ENCODE results near the gene ASIC4. TPM values are rescaled to one million over a fixed set of nuclear protein-coding genes. Genes with fewer than 3 reads are reported as not detected.

Gene ASIC4
- total RNA-seq, 1 donor from 2014 or later, result not detected

- DNase-seq (ENCODE audit: low read depth in 2 of 2), result no peak
Observed at GRCh38 chr2:219514836-219515235, 554 bp downstream of the ASIC4 start.

DNA sequence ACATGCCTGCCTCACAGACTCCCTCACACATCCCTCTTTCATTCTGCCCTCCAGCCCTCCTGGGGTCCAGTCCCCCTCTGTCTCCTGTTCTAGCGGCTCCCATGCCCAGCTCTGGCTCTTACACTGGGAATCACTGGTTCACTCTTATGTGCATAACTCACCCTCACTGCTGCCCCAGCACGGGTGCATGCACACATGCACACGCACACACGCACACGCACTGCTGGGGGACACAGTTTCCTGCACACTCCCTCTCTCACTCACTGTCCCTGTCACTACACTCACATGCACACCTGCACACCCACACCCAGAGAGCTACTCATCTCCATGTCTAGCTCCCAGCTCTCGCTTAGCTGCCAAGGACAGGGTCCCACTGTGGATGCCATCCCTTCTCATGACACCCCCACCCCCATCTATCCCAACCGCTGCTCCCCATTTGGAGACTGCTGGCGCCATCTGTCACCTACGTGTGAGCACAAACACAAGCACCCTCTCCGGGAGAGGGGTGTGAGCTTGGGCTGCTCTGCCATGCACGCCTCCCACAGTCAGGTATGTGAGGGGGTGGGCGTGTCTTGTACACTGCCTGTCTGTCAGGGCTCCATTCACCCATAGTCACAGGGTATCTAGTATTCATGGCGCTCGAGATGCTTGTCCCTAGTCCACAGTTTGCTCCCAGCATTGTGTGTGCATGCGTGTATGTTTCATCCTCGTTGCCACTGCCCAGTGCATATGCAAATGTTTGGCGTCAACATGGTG, 1.8 kb downstream of the ASIC4 start:
- no peak for DNase-seq (ENCODE audit: low read depth in 2 of 2)

DNA sequence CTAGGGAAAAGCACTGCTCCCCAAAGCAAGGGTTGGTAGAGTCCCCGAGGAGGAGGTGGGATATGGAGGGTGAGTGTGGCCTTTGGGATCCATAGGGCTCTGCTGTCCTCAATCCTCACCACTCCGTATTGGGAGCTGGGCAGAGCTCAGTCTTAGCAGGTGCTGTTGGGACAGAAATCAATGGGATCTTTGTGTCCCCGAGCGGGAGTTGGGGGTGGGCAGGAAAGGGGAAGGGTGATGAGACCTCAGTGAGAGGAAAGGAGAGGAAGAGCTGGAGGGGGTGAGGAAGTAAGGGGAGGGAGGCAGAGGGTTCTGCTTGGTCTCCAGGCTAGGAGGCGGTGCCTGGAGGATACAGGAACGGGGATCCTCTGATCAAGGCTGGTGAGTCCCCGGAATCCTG, 2.6 kb downstream of the ASIC4 start:
- no peak for DNase-seq (ENCODE audit: low read depth in 2 of 2)

- DNase-seq (ENCODE audit: low read depth in 2 of 2), result no peak
Observed at GRCh38 chr2:219517954-219518778, 3.9 kb downstream of the ASIC4 start.

DNA sequence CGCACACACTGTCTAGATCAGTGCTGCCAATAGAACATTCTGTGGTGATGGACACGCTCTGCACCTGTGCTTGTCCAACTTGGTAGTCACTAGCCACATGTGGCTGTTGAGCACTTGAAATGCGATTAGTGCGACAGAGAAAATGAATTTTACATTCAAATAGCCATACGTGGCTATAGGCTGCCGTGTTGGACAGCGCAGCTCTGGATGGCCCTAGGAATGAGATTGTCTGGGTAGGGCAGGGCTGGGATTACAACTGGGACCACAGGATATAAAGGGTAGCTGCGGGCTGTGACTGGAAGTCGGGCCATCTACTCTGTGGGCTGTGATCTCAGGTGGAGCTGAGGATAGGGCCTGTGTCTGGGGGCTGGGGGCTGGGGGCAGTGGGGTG, 5.2 kb downstream of the ASIC4 start:
- no peak for DNase-seq (ENCODE audit: low read depth in 2 of 2)

DNA sequence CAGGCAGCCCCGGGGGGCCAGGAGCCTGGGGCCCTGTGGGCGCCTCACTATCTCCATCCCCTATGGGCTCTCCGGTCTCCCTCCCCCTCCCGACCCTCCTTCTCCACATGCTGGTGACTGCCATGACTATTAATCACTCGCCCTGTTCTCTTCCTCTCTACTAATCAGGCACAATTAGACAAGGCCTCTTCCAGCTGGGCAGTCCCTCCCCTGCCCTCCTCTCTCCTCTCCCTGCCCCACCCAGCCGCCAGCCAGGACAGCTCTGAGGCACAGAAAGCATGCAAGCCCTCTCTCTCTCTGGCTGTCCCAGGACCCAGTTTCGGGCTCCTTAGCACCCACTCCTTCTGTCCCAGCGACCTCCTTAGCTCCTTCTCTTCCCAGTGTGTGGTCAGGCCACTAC, 5.8 kb downstream of the ASIC4 start:
- DNase-seq (ENCODE audit: low read depth in 2 of 2), result no peak

DNA sequence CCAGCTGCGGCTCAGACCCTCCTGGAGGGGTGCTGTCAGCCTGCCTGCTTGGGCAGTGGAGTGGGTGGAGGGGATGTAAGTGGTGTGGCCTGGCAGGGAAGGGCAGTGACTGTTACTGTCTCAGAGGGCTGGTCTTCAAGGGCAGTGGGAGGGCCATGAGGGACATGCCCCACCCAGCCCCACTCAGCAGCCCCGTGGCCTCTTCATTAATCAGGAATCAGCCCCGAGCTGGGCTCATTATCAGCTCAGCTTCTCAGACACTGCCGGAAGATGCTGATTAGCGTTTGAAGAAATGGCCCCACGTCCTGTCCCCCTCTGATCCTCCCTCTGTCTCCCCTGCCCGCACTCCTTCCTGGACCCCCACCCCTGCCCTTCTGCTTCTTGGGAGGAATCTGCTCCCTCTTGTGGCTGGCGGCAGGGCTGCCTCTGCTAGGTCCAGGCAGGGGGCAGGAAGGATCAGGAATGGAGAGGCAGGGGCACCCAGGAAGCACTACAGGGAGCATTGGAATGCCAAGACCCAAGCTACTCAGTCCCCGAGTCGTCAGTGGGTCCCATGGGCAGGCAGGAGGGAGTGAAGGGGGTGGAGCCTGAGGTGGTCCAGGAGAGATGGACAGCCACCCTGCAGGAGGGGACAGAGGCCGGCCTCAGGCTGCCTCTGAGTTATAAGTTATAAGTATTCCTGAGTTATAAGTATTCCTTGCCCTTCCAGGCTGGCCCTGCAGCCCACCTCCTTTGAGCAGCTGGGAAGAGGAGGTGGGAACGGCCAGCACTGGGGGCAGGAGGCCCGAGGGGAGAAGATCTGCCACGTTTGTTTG, 7.0 kb downstream of the ASIC4 start:
- DNase-seq (ENCODE audit: low read depth in 2 of 2), result no peak

DNA sequence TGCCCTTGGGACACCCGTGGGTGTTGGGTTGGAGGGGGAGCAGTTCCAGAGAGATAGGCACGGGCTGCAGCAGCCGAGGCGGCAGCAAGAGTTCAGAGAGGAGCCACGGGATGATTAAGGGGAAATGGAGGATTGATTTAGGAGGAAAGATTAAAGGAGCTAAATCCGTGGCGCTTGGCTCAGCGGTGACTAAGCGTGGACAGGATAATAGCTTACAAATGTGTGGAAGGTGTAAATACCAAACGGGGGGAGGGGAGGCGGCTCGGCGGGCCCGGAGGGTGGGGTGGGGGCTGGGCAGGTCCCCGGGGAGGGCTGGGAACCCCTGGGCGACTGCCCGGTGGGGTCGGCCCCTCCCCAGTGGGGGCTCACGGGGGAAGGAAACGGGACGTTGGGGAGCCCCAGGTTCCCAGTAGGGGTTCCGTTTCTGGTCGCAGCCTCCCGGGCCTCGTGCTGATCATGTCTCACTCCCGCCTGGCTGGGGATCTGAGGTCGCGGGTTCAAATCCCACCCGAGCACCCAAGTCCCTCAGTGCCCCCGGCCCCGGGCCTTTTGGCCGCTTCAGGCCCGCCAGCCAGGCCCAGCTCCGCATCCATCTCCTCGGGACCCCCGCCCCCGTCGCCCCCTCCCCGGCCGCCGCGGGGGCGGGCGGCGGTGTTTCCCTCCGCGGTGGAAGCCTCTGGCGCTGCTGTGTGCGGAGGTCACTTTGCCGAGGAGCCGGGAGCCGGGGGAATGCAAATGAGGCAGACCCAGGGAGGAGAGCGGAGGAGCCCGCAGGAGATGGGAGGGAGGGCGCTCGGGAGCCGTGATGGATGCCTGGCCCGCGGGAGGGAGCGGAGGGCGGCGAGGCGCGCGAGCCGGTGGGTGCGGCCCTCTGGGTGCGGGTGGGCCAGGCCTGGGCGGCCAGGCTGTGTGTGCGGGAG, 8.1 kb downstream of the ASIC4 start:
- DNase-seq (ENCODE audit: low read depth in 2 of 2), result peak in 1 of 2 donors; percentile 17

DNA sequence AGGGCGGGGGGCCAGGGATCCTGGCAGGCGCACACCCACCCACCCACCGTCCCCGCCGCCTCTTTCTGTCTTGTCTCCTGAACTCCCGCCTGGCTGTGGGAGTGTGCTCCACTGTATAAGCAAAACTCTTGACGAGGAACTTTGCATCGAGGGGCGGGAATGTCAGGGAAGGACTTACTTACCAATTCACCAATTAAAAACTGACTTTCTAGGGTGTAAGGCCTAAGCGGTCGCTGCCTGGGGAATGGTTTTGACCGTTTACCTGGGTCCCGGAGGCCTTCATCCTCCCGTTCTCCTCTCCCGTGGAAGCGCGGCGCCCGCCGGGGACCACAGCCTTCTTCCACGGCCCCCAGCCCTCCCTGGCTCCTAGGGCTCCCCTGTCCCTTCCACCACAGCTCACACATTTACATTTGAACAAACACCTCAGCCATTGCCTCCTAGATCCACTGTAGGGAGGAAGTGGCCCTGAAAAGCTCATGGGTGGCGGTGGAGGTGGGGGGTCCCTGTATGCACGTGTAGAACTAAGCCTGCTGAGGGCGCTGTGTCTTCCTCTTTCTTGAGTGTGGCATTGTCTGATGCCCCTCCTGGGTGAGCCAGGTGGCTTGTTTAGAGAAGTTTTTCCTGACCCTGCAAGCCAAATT, 8.9 kb downstream of the ASIC4 start:
- DNase-seq (ENCODE audit: low read depth in 2 of 2), result no peak

DNA sequence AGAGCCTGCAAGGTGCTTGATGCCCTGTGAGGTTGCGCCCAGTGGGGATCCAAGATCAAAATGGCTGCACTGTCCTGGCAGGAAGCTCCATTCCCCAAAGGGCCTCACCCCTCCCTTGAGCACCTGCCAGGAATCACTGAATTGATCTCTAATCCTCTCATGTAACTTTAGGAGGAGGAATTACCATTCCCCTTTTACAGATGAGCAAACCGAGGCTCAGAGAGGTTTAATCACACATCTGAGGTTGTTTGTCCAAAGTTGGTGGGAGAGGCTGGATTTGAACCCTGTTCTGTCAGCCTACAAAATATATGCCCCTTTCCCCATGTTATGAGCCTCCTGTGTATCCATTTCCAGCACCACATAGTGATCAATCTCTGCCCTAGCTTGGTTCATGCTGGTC, 10.5 kb downstream of the ASIC4 start:
- no peak for DNase-seq (ENCODE audit: low read depth in 2 of 2)

DNA sequence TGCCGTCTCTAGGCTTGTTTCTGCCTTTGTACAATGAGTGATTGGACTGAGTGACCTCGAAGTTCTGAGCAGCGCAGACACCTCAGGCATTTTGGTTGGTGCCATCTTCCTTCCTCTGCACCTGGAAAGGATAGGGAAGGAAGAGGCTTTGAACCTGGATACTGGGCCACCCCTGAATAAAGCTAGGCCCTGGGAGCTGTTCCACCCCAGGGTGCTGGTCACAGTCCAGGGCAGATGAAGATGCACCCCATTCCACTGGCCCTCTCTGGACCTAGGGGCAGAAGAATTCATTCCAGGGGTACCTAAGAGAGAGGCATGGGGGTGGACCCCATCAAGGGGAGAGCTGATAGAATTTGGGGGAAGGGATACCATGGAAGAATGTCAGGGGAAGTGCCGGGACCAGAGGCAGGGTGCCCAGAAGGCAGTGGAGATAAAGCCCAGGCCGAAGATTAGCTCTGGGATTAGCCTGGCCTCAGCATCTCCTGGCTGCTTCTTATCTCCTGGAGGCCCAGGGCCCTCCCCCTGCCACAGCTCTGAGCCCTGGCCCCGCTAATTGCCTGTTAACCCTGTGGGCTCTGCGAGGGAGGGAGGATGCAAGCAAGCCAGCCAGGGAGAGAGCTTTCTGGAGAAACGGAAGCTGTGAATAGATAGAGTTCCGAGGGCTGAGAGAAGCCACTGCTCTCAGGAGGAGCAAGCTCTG, 11.4 kb downstream of the ASIC4 start:
- no peak for DNase-seq (ENCODE audit: low read depth in 2 of 2)

- DNase-seq (ENCODE audit: low read depth in 2 of 2), result no peak
Observed at GRCh38 chr2:219526320-219527075, 12.2 kb downstream of the ASIC4 start.

DNA sequence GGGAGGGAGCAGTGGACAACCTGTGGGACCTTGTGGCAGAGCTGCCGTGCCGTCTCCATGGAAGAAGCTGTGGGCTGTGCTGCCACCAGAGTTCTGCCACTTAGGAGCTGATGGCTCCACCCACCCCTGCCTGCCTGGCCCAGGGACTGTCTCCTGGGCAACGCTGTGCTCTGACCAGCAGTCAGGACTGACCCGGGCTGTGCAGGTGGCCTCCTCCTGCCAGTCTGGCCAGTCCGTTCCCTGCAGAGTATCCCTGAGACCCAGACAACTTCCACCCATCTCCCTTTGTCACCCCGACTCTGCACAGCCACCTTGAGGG, 12.8 kb downstream of the ASIC4 start:
- no peak for DNase-seq (ENCODE audit: low read depth in 2 of 2)

DNA sequence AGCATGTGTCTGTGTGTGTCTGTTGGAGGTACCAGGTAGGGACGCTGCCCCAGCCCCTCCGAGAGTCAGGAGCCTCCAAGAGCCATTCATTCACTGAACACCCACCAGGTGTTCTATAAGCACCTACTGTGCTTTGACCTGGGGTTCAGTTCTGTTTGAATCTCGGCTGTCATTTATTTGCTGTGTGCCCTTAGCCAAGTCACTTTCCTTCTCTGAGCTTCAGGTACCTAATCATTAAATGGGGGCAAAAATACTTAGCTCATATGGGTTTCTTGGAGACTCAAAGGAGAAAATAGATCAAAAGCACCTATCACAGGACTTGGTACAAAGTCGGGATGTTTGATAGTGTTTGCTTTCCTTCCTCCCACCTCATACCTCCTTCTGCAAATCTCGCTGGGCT, 13.2 kb downstream of the ASIC4 start:
- no peak for DNase-seq (ENCODE audit: low read depth in 2 of 2)

GRCh38 chr2:219530048-219530963, 16.0 kb downstream of the ASIC4 start:
- peak; percentile 69 to 82 for DNase-seq (ENCODE audit: low read depth in 2 of 2)

DNA sequence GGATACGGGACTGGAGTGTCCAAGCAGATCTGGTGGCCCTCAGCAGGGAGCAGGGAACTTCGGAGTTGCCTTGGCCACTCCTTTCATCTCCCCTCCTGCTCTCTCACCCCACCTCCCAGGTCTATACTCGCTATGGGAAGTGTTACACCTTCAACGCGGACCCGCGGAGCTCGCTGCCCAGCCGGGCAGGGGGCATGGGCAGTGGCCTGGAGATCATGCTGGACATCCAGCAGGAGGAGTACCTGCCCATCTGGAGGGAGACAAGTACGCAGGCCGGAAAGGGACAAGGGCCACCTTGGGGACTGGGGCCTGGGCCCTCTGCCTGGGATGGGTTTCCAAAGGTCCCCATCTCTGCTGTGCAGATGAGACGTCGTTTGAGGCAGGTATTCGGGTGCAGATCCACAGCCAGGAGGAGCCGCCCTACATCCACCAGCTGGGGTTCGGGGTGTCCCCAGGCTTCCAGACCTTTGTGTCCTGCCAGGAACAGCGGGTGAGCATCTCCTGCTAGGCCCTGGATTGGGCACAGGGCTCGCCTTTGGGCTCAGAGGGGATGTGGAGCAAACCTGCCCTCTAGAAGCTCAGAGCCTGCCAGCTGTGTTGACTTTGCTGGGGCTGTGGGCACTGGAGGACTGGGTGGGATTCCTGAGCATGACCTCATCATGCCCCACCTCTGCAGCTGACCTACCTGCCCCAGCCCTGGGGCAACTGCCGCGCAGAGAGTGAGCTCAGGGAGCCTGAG, 17.5 kb downstream of the ASIC4 start:
- DNase-seq (ENCODE audit: low read depth in 2 of 2), result no peak

DNA sequence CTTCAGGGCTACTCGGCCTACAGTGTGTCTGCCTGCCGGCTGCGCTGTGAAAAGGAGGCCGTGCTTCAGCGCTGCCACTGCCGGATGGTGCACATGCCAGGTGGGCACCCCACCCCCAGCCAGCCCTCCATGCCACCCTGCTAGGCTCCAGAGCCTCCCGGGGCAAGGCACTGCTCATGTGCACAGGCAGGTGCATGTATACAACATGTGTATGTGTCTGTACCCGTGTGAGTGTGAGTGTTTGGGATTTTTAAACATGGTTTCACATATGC, 18.0 kb downstream of the ASIC4 start:
- no peak for DNase-seq (ENCODE audit: low read depth in 2 of 2)
